NB4 (cell line): ENCODE data around the gene CCSER1.

Source experiments
- DNase-seq: peaks from one replicate; pipeline ENCODE4 v3.0.0; 2010; ENCODE audit warnings: low read depth
- H3K4me3 ChIP-seq: one replicate; pipeline ENCODE4 v1.5.1; 2011; ENCODE audit warnings: mild to moderate bottlenecking, low read depth, low read length, moderate library complexity
- CTCF ChIP-seq: IDR thresholded peaks from one replicate; pipeline ENCODE4 v1.5.1; 2012; ENCODE audit warnings: low read depth, low read length
- MAX ChIP-seq: IDR thresholded peaks from 2 replicates; pipeline ENCODE4 v1.6.1; 2011; ENCODE audit warnings: low read depth, low read length
- MYC ChIP-seq: IDR thresholded peaks from 2 replicates; pipeline ENCODE4 v1.6.1; 2011; ENCODE audit warnings: low read depth, low read length
- POLR2A ChIP-seq: IDR thresholded peaks from 2 replicates; pipeline ENCODE4 v1.6.1; 2011; ENCODE audit warnings: mild to moderate bottlenecking; ENCODE audit not compliant: insufficient read length; ENCODE audit errors: extremely low read depth

Gene CCSER1

DNA sequence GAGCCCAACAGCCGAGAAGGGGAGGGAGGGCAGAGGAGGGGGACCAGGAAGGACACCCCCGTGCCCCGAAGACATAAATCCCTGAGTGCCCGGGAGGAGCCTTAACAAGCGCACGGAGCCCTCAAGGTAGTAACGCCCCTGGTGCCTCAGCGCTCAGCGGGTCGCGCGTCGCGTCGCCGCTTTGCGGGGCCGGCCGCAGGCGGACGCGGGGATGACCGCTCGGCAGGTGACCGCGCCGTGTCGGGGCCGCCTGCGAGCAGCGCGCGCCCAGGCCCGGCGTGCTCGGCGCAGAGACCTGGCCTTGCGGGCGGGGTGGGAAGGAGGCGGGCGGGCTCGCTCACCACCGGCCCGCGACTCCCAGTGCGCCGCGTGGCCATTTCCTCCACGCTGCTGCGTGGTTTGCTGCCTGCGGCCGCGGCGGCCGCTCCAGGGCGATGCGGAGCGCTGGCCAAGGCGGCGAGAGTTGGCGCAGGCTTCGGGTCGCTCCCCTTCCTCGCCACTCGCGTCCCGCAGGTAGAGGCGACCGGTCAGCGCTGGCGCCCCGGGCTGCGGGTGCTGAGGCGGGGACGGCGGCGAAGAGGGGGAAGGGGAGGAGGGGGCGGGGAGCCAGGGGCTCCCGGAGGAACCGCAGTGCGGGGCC is 632 bp downstream of the CCSER1 start:
- no peak overlapping the region for H3K4me3 ChIP-seq
- no peak for DNase-seq
- TF ChIP-seq CTCF: no peak
- TF ChIP-seq MYC: no peak
- TF ChIP-seq POLR2A: no peak
- TF ChIP-seq MAX: no peak

DNA sequence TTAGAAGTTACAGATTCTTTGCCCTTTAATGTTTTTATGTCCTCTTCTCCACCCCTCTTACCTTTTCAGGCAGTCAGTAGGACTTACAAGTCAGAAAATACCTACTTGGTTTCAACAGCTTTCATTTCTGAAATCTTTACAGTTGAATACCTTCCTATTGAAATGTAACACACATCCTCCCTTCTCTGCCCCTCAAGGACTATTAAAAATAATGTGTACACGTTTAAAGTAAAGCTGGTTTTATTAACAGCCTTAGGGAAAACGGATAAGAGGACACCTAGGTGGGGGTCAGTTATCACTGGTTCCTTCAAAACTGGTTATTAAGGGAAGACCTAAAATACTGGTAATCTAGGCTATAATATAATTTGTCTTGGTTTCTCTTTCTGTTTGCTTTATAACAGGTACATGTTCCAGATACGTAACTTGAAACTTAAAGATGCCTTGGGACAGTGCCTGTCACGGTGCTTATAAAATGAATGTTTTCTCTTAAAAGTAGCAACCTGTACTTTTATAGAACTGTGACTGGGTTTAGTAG is 1.8 kb downstream of the CCSER1 start:
- no peak overlapping the region for H3K4me3 ChIP-seq
- no peak for DNase-seq
- TF ChIP-seq MAX (no peak), POLR2A (no peak), CTCF (no peak), MYC (no peak)

GRCh38 chr4:90130076-90130475 is 2.9 kb downstream of the CCSER1 start:
- no peak for DNase-seq
- H3K4me3 ChIP-seq: no peak overlapping the region
- TF ChIP-seq MAX (no peak), CTCF (no peak), MYC (no peak), POLR2A (no peak)

GRCh38 chr4:90137555-90137954 is 10.4 kb downstream of the CCSER1 start:
- no peak for TF ChIP-seq POLR2A
- TF ChIP-seq MYC: no peak
- TF ChIP-seq MAX: no peak
- no peak for TF ChIP-seq CTCF
- no peak overlapping the region for H3K4me3 ChIP-seq
- DNase-seq: peak; percentile 4

DNA sequence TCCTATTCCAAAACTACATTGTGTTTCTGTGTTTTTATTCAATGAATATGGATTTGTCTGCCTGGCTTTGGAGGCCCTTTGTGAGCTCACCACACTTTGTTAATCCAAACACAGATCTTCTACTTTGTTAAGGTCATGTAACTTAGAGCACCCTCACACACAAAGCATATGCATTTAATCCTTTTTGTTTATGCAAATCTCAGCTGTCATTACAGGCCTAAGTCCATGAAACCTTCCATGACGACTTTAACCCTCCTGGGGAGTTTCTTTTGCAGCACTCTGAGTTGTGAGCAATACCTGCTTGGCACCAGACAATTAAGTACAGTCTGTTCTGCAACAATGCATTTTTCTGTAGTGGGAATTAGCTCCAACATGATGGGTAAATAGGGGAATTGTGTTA is 14.9 kb downstream of the CCSER1 start:
- no peak for DNase-seq
- H3K4me3 ChIP-seq: no peak overlapping the region
- no peak for TF ChIP-seq CTCF
- TF ChIP-seq POLR2A: no peak
- TF ChIP-seq MAX: no peak
- no peak for TF ChIP-seq MYC
